Myocyte (in vitro differentiated cells): ENCODE data around the gene SMOC1. TPM values are rescaled to one million over a fixed set of nuclear protein-coding genes. Genes with fewer than 3 reads are reported as not detected.
"Not testable (repeated sequence)": the region's sequence is repeated elsewhere in the genome, so short reads cannot be mapped to it uniquely, and the experiment has no call there.

Experiments used
- DNase-seq: peaks from one replicate; pipeline ENCODE4 v3.0.0-alpha.2; 2012; ENCODE audit warnings: low read depth
- total RNA-seq: library from RNA; depleted of rRNA; stranded (reverse); fragments of >200 nt; gene quantifications from 2 replicates; pipeline ENCODE4 v1.2.3, GENCODE V29; 2014

SMOC1 gene
- total RNA-seq, 1 donor from 2014 or later = 1.4 TPM

GRCh38 chr14:69896972-69897371, 17.8 kb downstream of the SMOC1 start:
- no peak for DNase-seq

GRCh38 chr14:69900603-69901002, 21.4 kb downstream of the SMOC1 start:
- no peak for DNase-seq

GRCh38 chr14:69901113-69901951, 22.1 kb downstream of the SMOC1 start:
- peak; percentile 43 for DNase-seq

GRCh38 chr14:69903046-69903445, 23.8 kb downstream of the SMOC1 start:
- DNase-seq = not testable (repeated sequence)

- DNase-seq = no peak
Observed at GRCh38 chr14:69904246-69904645, 25.0 kb downstream of the SMOC1 start.

- DNase-seq = no peak
Observed at GRCh38 chr14:69906201-69906600, 27.0 kb downstream of the SMOC1 start.

- no peak for DNase-seq
Observed at GRCh38 chr14:69909826-69910550, 30.8 kb downstream of the SMOC1 start.

- DNase-seq = no peak
Observed at GRCh38 chr14:69910871-69911270, 31.7 kb downstream of the SMOC1 start.

GRCh38 chr14:69913686-69914085, 34.5 kb downstream of the SMOC1 start:
- no peak for DNase-seq

- no peak for DNase-seq
Observed at GRCh38 chr14:69916396-69916795, 37.2 kb downstream of the SMOC1 start.

- DNase-seq = no peak
Observed at GRCh38 chr14:69917287-69917686, 38.1 kb downstream of the SMOC1 start.

- no peak for DNase-seq
Observed at GRCh38 chr14:69919815-69920214, 40.6 kb downstream of the SMOC1 start.

GRCh38 chr14:69921052-69921451, 41.8 kb downstream of the SMOC1 start:
- peak; percentile 39 for DNase-seq

GRCh38 chr14:69922198-69922597, 43.0 kb downstream of the SMOC1 start:
- no peak for DNase-seq

GRCh38 chr14:69924201-69924600, 45.0 kb downstream of the SMOC1 start:
- peak; percentile 18 for DNase-seq

GRCh38 chr14:69928111-69928523, 48.9 kb downstream of the SMOC1 start:
- no peak for DNase-seq

- DNase-seq = no peak
Observed at GRCh38 chr14:69930780-69931379, 51.7 kb downstream of the SMOC1 start.

GRCh38 chr14:69931960-69932359, 52.7 kb downstream of the SMOC1 start:
- no peak for DNase-seq

- DNase-seq = no peak
Observed at GRCh38 chr14:69932391-69932790, 53.2 kb downstream of the SMOC1 start.

GRCh38 chr14:69933623-69934275, 54.5 kb downstream of the SMOC1 start:
- DNase-seq = no peak

- DNase-seq = no peak
Observed at GRCh38 chr14:69937367-69938081, 58.3 kb downstream of the SMOC1 start.
